ENCODE measurements around the gene ECEL1.

ECEL1 gene

GRCh38 chr2:232497348-232497747 is 9.7 kb upstream of the ECEL1 start:
- DNase-seq (ENCODE audit: low read depth), result no peak

GRCh38 chr2:232496501-232497270 is 9.1 kb upstream of the ECEL1 start:
- no peak for DNase-seq (ENCODE audit: low read depth)

- DNase-seq (ENCODE audit: low read depth), result no peak
Observed at GRCh38 chr2:232495292-232495691, 7.7 kb upstream of the ECEL1 start.

- no peak for DNase-seq (ENCODE audit: low read depth)
Observed at GRCh38 chr2:232494542-232494941, 6.9 kb upstream of the ECEL1 start.

- DNase-seq (ENCODE audit: low read depth), result no peak
Observed at GRCh38 chr2:232493701-232494474, 6.3 kb upstream of the ECEL1 start.

GRCh38 chr2:232492963-232493700 is 5.5 kb upstream of the ECEL1 start:
- no peak for DNase-seq (ENCODE audit: low read depth)

- no peak for DNase-seq (ENCODE audit: low read depth)
Observed at GRCh38 chr2:232492236-232492848, 4.7 kb upstream of the ECEL1 start.

- DNase-seq (ENCODE audit: low read depth), result no peak
Observed at GRCh38 chr2:232491139-232491780, 3.6 kb upstream of the ECEL1 start.

- DNase-seq (ENCODE audit: low read depth), result no peak
Observed at GRCh38 chr2:232490221-232491138, 2.8 kb upstream of the ECEL1 start.

- DNase-seq (ENCODE audit: low read depth), result no peak
Observed at GRCh38 chr2:232489516-232490220, 2.0 kb upstream of the ECEL1 start.

- DNase-seq (ENCODE audit: low read depth), result no peak
Observed at GRCh38 chr2:232488721-232489300, 1.2 kb upstream of the ECEL1 start.

GRCh38 chr2:232488097-232488711 is 570 bp upstream of the ECEL1 start:
- no peak for DNase-seq (ENCODE audit: low read depth)

- no peak for DNase-seq (ENCODE audit: low read depth)
Observed at GRCh38 chr2:232486558-232487384, 863 bp downstream of the ECEL1 start.

- no peak for DNase-seq (ENCODE audit: low read depth)
Observed at GRCh38 chr2:232485757-232486557, 1.7 kb downstream of the ECEL1 start.

GRCh38 chr2:232485348-232485756 is 2.3 kb downstream of the ECEL1 start:
- no peak for DNase-seq (ENCODE audit: low read depth)

- no peak for DNase-seq (ENCODE audit: low read depth)
Observed at GRCh38 chr2:232484628-232485347, 2.8 kb downstream of the ECEL1 start.

Measured in activated T-cell treated with anti-CD3 and anti-CD28 coated beads for 48 hours (primary cell).